ENCODE data around the gene RPS14.
"Not testable (repeated sequence)": the region's sequence is repeated elsewhere in the genome, so short reads cannot be mapped to it uniquely, and the experiment has no call there.

RPS14 gene

DNA sequence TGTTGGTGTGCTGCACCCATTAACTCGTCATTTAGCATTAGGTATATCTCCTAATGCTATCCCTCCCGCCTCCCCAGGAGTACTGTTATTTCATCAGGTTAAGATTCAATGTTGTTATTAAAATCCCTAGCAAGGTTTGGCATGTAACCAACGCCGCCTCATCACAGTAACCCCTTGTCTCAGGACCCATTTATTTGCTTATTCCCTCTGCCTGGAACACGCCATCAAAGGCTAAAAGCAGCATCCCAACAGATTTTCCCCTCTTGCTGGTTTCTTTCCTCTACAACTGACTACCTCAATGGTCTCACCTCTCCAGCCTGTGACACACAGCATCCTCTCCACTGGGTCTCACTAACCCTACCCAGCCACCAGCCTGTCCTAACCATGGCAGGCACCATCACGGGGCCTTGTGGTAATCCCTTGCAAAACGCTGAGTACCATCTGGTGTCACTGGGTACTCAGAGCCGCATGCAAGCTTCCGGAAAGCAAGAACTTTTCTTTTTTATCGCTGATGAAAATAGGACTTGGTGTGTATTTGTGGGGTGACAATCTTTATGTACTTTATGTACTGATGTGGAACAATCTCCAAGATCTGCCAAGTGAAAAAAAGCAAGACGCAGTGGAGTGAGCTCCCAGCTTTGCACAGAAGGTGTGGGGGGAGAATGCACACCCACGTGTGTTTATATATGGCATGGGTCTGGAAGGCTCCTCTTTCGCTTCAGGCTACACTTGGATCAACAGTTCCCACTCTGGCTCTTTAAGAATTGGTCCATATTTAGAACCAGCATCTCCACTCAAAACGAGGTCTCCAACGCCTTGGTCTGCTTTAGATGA, 6.1 kb downstream of the RPS14 start:
- no peak for DNase-seq

GRCh38 chr5:150442699-150443080, 6.8 kb downstream of the RPS14 start:
- DNase-seq: no peak

GRCh38 chr5:150441813-150442698, 7.5 kb downstream of the RPS14 start:
- DNase-seq: no peak

GRCh38 chr5:150440948-150441812, 8.4 kb downstream of the RPS14 start:
- DNase-seq: no peak

DNA sequence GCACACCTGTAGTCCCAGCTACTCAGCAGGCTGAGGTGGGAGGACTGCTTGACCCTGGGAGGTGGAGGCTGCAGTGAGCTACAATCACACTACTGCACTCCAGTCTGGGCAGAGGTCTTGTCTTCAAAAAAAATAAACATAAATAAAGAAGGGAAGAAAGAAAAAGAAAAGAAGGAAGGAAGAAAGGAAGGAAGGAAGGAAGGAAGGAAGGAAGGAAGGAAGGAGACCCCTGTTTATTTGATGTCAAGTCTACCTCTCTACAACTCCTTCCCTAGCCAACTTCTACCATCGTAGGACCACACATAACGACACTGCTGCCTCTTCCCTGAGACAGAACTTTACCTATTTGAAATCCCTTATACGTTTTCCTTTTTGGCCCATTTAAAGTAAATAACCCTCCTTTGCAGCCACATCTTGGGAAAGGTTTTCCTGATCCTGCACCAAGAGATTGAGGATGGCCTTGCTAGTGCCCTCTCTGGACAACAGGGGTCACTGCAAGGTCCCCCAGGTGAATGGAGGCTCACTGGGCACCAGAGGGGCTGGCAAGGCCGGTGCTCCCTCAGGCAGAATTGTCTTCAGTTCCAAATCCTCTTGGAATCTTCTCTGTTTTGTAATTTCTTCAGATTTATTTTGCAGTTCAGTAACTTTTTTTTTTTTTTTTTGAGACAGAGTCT, 10.5 kb downstream of the RPS14 start:
- no peak for DNase-seq

- peak; percentile 85 for DNase-seq
These were observed 13.3 kb downstream of the RPS14 start for GRCh38 chr5:150436141-150436680.

DNA sequence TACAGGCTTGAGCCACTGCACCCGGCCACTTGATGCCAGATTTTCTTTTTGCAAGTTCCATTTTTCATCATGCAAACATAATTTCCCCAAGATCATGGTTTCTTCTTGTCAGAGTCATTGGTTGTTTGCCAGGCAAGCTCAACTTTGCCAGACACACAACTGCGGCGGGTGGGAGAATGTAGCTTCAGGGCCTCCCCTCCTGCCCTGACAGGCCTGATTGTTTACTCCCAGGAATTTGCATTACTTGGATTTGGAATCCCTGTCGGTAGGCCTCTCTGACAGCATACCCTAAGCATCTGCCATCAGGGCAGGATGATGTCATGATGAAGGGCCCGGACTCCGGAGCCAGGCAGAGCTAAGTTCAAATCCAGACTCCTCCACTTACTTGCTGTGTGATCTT, 15.1 kb downstream of the RPS14 start:
- no peak for DNase-seq

GRCh38 chr5:150431574-150431973, 18.0 kb downstream of the RPS14 start:
- no peak for DNase-seq

DNA sequence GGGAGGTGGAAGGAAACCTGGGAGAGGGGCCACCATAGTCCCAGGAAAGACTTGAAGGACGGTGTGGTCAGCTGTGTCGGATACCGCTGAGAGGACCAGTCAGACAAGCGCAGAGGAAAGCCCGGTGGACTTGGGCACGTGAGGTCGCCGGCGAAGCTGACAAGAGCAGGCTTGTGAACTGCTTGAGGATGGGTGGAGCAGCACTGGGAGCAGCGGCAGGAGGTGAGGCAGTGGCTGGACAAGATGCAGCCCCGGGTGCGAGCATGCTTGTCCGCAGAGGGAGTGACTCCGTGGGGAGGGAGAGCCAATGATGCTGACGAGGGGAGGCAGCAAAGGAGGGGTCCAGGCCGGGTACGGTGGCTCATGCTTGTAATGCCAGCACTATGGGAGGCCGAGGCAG, 18.5 kb downstream of the RPS14 start:
- no peak for DNase-seq

- DNase-seq: no peak
These were observed 20.1 kb downstream of the RPS14 start for GRCh38 chr5:150429410-150429873.

- no peak for DNase-seq
These were observed 20.6 kb downstream of the RPS14 start for GRCh38 chr5:150428978-150429377.

DNA sequence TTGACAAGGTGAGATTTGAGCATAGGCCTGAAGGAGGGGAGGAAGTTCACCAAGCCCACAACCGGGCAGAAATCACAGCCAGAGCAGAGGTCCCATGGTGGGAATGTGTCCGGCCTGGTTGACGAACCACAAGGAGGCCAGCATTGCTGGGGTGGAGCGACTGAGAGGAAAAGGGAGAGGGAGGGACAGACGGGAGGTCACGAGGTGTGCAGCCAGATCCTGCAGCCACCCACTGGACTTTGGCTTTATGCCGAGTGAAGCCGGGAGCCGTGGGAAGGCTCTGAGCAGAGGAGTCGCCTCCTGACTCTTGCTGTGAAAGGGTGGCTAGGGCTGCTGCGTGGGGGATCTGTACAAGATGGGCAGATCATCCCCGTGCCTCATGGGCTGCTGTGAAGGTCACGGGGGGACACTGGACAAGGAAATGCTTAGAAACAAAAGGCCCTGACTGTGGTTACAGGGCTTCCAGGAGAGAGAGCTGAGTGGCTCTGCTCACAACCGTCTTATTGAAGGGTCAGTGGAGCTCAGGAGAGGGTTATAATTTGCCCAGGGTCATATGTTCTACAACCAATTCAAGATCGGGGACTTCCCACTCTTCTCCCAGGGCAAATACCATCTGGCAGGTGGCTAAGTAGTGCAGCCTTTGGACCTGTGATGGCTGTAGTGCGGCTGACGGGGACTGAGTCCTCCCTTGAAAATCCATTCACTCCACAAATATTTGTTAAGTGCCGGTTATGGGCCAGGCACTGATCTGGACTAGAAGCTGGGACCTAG, 21.2 kb downstream of the RPS14 start:
- no peak for DNase-seq

DNA sequence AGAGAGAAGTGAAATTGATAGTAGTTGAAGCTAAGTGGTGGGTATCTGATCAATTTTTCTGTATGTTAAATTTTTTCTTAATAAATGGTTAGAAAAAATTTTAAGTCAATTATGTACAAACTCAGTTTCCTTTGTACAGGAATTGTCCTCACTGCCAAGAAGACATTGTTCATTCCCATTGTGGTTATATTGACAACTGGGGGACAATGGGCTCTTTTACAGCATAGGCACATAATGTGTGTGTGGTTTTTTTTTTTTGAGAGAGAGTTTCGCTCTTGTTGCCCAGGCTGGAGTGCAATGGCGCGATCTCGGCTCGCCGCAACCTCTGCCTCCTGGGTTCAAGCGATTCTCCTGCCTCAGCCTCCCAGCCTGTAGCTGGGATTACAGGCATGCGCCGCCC, 23.4 kb downstream of the RPS14 start:
- DNase-seq: not testable (repeated sequence)

GRCh38 chr5:150422758-150423157, 26.8 kb downstream of the RPS14 start:
- DNase-seq: no peak

- no peak for DNase-seq
These were observed 27.5 kb downstream of the RPS14 start for GRCh38 chr5:150422075-150422474.

GRCh38 chr5:150419630-150420270, 29.8 kb downstream of the RPS14 start:
- no peak for DNase-seq

DNA sequence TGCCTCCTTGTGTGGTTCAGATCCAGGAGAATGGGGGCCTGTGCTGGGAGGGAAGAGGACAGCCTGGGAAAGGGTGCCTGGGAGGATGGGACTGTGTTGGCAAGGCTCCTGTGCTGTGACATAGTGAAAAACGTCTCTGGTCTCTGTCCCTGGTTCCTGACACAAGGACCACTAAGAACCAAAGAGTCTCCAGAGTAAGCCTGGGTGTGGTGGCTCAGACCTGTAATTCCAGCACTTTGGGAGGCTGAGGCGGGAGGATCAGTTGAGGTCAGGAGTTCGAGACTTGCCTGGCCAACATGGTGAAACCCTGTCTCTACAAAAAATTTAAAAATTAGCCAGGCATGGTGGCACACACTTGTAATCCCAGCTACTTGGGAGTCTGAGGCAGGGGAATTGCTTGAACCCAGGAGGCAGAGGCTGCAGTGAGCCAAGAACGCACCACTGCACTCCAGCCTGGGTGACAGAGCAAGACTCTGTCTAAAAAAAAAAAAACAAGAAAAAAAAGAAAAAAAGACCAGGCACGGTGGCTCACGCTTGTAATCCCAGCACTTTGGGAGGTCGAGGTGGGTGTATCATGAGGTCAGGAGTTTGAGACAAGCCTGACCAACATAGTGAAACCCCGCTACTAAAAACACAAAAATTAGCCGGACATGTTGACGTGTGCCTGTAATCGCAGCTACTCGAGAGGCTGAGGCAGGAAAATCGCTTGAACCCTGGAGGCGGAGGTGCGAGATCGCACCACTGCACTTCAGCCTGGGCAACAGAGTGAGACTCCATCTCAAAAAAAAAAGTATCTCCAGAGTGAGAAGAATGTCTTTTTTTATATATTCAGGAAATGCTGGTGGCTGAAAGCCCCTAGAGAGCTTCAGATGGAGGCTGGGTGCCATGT, 35.4 kb downstream of the RPS14 start:
- not testable (repeated sequence) for DNase-seq

GRCh38 chr5:150413176-150413901, 36.2 kb downstream of the RPS14 start:
- DNase-seq: no peak

Measured in stimulated activated naive CD4-positive, alpha-beta T cell treated with Interleukin-2 at 50 U/mL for 16 hours (primary cell).